SK-N-SH treated with all-trans-retinoic acid at 6 μM for 48 hours (cell line): Measurements from ENCODE around the gene ZNF189.

ENCODE experiments used
- ARNTL ChIP-seq: fragments of 450-650 bp; formaldehyde crosslinking; IDR thresholded peaks from 2 replicates; pipeline ENCODE4 v1.5.0; 2020; ENCODE audit warnings: low read depth, mild to moderate bottlenecking, moderate library complexity, borderline replicate concordance
- BACH2 ChIP-seq: fragments of 250-450 bp; sonication (Bioruptor Pico); IDR thresholded peaks from 2 replicates; pipeline ENCODE4 v1.9.0; 2021; ENCODE audit warnings: mild to moderate bottlenecking, borderline replicate concordance
- CSRNP3 ChIP-seq: fragments of 250-450 bp; sonication (Bioruptor Pico); IDR thresholded peaks from 2 replicates; pipeline ENCODE4 v1.5.1; 2021; ENCODE audit warnings: mild to moderate bottlenecking, moderate library complexity
- ESRRG ChIP-seq: fragments of 250-450 bp; sonication (Bioruptor Pico); IDR thresholded peaks from 2 replicates; pipeline ENCODE4 v1.6.1; 2021; ENCODE audit warnings: mild to moderate bottlenecking
- ISL1 ChIP-seq: fragments of 250-450 bp; sonication (Bioruptor Pico); IDR thresholded peaks from 2 replicates; pipeline ENCODE4 v2.1.2; 2022; ENCODE audit warnings: mild to moderate bottlenecking, moderate library complexity
- OSR1 ChIP-seq: fragments of 250-450 bp; sonication (Bioruptor Pico); IDR thresholded peaks from 2 replicates; pipeline ENCODE4 v1.8.0; 2022; ENCODE audit warnings: moderate library complexity, mild to moderate bottlenecking, inconsistent platforms
- PATZ1 ChIP-seq: fragments of 250-450 bp; sonication (Bioruptor Pico); IDR thresholded peaks from 2 replicates; pipeline ENCODE4 v1.8.0; 2020; ENCODE audit warnings: mild to moderate bottlenecking, moderate library complexity, borderline replicate concordance
- PPARA ChIP-seq: fragments of 250-450 bp; sonication (Bioruptor Pico); IDR thresholded peaks from 2 replicates; pipeline ENCODE4 v1.5.0; 2020; ENCODE audit warnings: mild to moderate bottlenecking, borderline replicate concordance
- TOX ChIP-seq: fragments of 250-450 bp; sonication (Bioruptor Pico); IDR thresholded peaks from 2 replicates; pipeline ENCODE4 v1.8.0; 2021; ENCODE audit warnings: mild to moderate bottlenecking, moderate library complexity, borderline replicate concordance
- ZC3H10 ChIP-seq: fragments of 250-450 bp; sonication (Bioruptor Pico); IDR thresholded peaks from 2 replicates; pipeline ENCODE4 v1.5.1; 2021; ENCODE audit warnings: mild to moderate bottlenecking, moderate library complexity
- ZFP3 ChIP-seq: fragments of 250-450 bp; sonication (Bioruptor Pico); IDR thresholded peaks from 2 replicates; pipeline ENCODE4 v1.5.0; 2020; ENCODE audit warnings: mild to moderate bottlenecking, moderate library complexity
- ZNF565 ChIP-seq: fragments of 450-650 bp; formaldehyde crosslinking; conservative IDR thresholded peaks from 2 replicates; pipeline ENCODE4 v1.5.0; 2020; ENCODE audit warnings: low read depth, mild to moderate bottlenecking, moderate library complexity
- ZNF70 ChIP-seq: fragments of 450-650 bp; formaldehyde crosslinking; IDR thresholded peaks from 2 replicates; pipeline ENCODE4 v1.5.0; 2020; ENCODE audit warnings: mild to moderate bottlenecking, moderate library complexity
- ZNF8 ChIP-seq: fragments of 450-650 bp; formaldehyde crosslinking; IDR thresholded peaks from 2 replicates; pipeline ENCODE4 v1.5.0; 2020; ENCODE audit warnings: mild to moderate bottlenecking, moderate library complexity

GRCh38 chr9:101398930-101399642 lies 435 bp downstream of the ZNF189 start:
- TF ChIP-seq PATZ1 (CRISPR knock-in tag), result no peak
- no peak for TF ChIP-seq PPARA (CRISPR knock-in tag)
- no peak for TF ChIP-seq OSR1 (CRISPR knock-in tag)
- TF ChIP-seq ISL1 (CRISPR knock-in tag), result no peak
- no peak for TF ChIP-seq ZNF8
- no peak for TF ChIP-seq ZNF565 (CRISPR knock-in tag)
- no peak for TF ChIP-seq ARNTL (CRISPR knock-in tag)
- no peak for TF ChIP-seq ESRRG
- no peak for TF ChIP-seq BACH2 (CRISPR knock-in tag)
- no peak for TF ChIP-seq ZFP3 (CRISPR knock-in tag)
- no peak for TF ChIP-seq TOX (CRISPR knock-in tag)
- no peak for TF ChIP-seq CSRNP3 (CRISPR knock-in tag)
- no peak for TF ChIP-seq ZC3H10 (CRISPR knock-in tag)
- no peak for TF ChIP-seq ZNF70
